ENCODE measurements around the gene LRIT3.
"Not testable (repeated sequence)": the region's sequence is repeated elsewhere in the genome, so short reads cannot be mapped to it uniquely, and the experiment has no call there.

Gene LRIT3

DNA sequence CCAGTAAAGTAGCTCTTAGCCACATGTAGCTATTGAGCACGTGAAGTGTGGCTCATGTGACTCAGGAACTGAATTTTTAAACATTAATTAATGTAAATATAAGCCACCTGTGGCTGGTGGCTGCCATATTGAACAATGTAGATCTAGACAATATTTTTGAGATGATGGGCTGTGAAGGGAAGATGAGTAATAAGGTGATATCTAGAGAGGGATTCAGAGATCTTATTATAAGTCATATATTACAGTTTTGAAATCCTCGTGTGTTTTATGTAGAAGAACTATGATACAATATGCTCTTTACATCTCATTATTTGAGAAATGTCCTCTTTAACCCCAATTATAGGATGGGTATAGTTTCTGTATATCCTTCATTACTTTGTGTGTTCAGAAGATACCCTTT is 26.7 kb upstream of the LRIT3 start:
- peaks cover 49% of the 10 kb centered on the region for H3K4me1 Mint-ChIP-seq
- no peaks in the 10 kb centered on the region for H3K9me3 Mint-ChIP-seq
- no peaks in the 10 kb centered on the region for H3K27me3 Mint-ChIP-seq
- H3K36me3 Mint-ChIP-seq: peaks cover 38% of the 10 kb centered on the region
- peak overlapping the region; percentile 73 for H3K27ac Mint-ChIP-seq
- peak overlapping the region; percentile 45 for H3K4me3 Mint-ChIP-seq

DNA sequence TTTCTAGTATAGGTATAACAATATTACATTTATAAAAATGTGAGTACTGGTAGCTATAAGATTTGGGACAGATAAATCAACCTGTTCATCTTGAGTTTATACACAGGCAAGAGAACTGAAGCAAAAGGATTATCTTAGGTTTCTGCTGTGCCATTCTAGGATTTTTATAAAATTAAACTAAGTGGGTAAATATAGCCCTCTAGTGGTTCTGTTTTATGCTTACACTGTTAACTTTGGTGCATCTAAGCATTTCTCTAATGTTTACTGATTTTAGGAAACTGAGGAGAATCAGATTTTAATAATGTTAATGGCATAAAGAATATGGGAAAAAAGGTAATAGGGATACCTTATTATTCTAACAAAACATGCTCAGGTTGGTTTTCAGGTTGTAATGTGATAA is 21.2 kb upstream of the LRIT3 start:
- Mint-ChIP-seq H3K27ac (no peak overlapping the region), H3K4me1 (peaks cover 4% of the 10 kb centered on the region), H3K9me3 (no peaks in the 10 kb centered on the region), H3K36me3 (peaks cover 9% of the 10 kb centered on the region), H3K27me3 (no peaks in the 10 kb centered on the region), H3K4me3 (no peak overlapping the region)

DNA sequence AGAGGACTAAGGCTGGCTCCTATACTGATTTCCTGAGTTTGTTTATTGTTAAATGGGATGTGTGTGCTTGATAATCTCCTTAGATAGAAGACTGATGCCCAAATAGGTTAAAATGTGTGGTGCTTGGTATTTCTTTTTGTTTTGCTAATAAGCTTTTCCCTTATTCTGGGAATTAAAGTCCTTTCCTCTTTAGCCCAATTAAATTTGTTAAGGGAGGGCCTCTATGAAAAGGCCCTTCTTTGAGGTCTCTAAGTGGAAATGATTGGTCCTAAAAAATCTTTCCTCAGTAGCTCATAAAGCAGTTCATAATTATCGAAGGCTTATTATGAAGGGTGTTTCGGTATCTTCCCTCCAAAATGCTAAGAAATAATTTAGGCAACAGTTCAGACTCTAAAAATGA is 20.2 kb upstream of the LRIT3 start, which contains the start of gene RRH:
TSS of gene RRH (plus strand) at position 301 of the 400 bp plus-strand sequence. CDS start at position 357, 56 bp downstream.
- no peak within 1 kb of the TSS for H3K27ac Mint-ChIP-seq
- no peaks in the 10 kb centered on the region for H3K9me3 Mint-ChIP-seq
- peaks cover 6% of the 10 kb centered on the region for H3K36me3 Mint-ChIP-seq
- no peak within 1 kb of the TSS for H3K4me3 Mint-ChIP-seq
- H3K4me1 Mint-ChIP-seq: no peaks in the 10 kb centered on the region
- H3K27me3 Mint-ChIP-seq: no peaks in the 10 kb centered on the region

DNA sequence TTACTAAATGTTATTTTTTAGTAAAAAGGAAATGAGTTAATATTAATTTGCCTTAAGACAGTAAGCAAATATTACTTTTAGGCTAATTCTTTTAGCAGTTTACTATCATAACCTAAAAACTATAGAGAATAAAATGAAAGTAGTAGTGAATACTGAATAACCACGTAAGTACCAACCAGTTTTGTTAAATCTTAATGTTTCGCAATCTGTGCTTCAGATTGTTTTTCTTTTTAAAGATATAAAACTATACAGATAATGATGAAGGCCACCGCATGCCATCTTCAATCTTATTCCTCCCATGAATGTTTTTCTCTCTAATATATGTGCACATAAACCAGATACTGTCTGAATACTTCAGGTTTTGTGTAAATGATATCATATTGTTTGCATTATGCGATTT is 14.2 kb upstream of the LRIT3 start:
- no peaks in the 10 kb centered on the region for H3K27me3 Mint-ChIP-seq
- no peak overlapping the region for H3K4me3 Mint-ChIP-seq
- no peaks in the 10 kb centered on the region for H3K4me1 Mint-ChIP-seq
- H3K9me3 Mint-ChIP-seq: no peaks in the 10 kb centered on the region
- H3K36me3 Mint-ChIP-seq: peaks cover 12% of the 10 kb centered on the region
- H3K27ac Mint-ChIP-seq: no peak overlapping the region

GRCh38 chr4:109836985-109837384 is 10.9 kb upstream of the LRIT3 start:
- H3K4me3 Mint-ChIP-seq: no peak overlapping the region
- H3K27ac Mint-ChIP-seq: no peak overlapping the region
- H3K27me3 Mint-ChIP-seq: no peaks in the 10 kb centered on the region
- H3K9me3 Mint-ChIP-seq: no peaks in the 10 kb centered on the region
- H3K4me1 Mint-ChIP-seq: no peaks in the 10 kb centered on the region
- peaks cover 19% of the 10 kb centered on the region for H3K36me3 Mint-ChIP-seq

DNA sequence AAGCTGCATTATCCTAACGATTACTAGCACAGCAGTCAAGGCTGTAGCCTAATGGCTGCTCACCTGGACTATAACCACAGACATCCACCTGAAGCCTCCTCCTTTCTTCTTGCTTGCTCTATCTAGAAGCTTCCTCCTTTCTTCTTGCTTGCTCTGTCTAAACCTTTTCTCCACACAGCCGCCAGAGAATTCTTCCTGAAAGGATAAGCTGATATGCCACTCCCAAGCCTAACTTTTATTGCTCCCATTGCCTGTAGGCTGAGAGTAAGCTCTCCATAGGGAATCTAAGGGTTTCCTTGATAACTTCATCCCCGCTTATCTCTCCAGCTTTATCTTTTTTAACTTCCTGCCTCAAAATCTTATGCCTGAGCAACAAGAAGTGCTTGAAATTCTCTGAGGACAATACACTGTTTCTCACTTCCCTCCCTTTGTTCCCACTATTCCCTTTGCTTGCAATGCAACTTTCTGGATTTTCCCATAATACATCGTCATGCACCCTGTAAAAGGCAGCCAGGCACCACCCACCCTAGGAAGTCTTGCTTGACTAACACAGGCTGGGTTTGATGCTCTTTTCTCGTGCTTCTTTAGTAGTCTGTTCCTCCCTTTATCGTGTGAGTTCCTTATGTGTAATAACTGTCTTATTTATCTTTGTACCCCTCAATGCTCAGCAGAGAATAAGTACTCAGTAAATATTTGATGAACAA is 1.4 kb upstream of the LRIT3 start:
- no peaks in the 10 kb centered on the region for H3K27me3 Mint-ChIP-seq
- H3K9me3 Mint-ChIP-seq: no peaks in the 10 kb centered on the region
- no peaks in the 10 kb centered on the region for H3K4me1 Mint-ChIP-seq
- H3K4me3 Mint-ChIP-seq: no peak overlapping the region
- no peak overlapping the region for H3K27ac Mint-ChIP-seq
- H3K36me3 Mint-ChIP-seq: peaks cover 2% of the 10 kb centered on the region

GRCh38 chr4:109848501-109848900 is 594 bp downstream of the LRIT3 start:
- H3K4me3 Mint-ChIP-seq: no peak overlapping the region
- peaks cover 7% of the 10 kb centered on the region for H3K4me1 Mint-ChIP-seq
- H3K9me3 Mint-ChIP-seq: no peaks in the 10 kb centered on the region
- H3K36me3 Mint-ChIP-seq: peaks cover 6% of the 10 kb centered on the region
- H3K27ac Mint-ChIP-seq: no peak overlapping the region
- H3K27me3 Mint-ChIP-seq: no peaks in the 10 kb centered on the region

DNA sequence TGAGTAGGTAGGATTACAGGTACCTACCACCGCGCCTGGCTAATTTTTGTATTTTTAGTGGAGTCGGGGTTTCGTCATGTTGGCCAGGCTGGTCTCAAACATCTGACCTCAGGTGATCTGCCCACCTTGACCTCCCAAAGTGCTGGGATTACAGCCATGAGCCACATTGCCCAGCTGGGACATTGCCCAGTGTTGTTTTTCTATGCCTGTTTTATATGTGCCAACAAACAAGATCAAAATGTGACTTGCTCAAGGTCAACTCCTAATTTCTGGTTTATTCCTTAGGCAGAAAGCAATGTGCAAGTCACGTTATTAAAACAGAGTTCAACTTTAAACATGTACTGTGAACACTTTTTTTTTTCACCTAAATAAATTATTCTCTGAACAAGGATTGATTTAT is 2.7 kb downstream of the LRIT3 start:
- Mint-ChIP-seq H3K27me3 (no peaks in the 10 kb centered on the region), H3K9me3 (no peaks in the 10 kb centered on the region), H3K4me3 (no peak overlapping the region), H3K36me3 (peaks cover 11% of the 10 kb centered on the region), H3K4me1 (peaks cover 7% of the 10 kb centered on the region), H3K27ac (no peak overlapping the region)

- H3K9me3 Mint-ChIP-seq, H3K27me3 Mint-ChIP-seq, H3K4me1 Mint-ChIP-seq, H3K27ac Mint-ChIP-seq, H3K4me3 Mint-ChIP-seq: not testable (repeated sequence)
- H3K36me3 Mint-ChIP-seq: peaks cover 23% of the 10 kb centered on the region
Observed at GRCh38 chr4:109859426-109860300, 11.8 kb downstream of the LRIT3 start.

DNA sequence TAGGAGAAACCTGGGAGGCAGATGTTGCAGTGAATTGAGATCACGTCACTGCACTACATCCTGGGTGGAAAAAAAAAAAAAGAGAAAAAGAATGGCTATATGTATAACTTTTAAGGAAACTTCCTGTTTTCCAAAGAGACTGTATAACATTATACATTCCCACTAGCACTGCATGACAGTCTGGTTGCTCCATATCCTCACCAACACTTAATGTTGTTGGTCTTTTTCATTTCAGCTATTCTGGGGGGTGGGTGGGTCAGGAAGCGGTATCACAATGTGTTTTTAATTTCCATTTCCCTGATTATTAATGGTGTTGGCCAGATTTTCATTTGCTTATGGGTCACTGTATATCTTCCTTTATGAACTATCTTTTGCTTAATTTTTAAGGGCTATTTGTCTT is 13.4 kb downstream of the LRIT3 start:
- H3K4me3 Mint-ChIP-seq: no peak overlapping the region
- H3K9me3 Mint-ChIP-seq: no peaks in the 10 kb centered on the region
- no peaks in the 10 kb centered on the region for H3K4me1 Mint-ChIP-seq
- no peak overlapping the region for H3K27ac Mint-ChIP-seq
- peaks cover 15% of the 10 kb centered on the region for H3K36me3 Mint-ChIP-seq
- no peaks in the 10 kb centered on the region for H3K27me3 Mint-ChIP-seq

DNA sequence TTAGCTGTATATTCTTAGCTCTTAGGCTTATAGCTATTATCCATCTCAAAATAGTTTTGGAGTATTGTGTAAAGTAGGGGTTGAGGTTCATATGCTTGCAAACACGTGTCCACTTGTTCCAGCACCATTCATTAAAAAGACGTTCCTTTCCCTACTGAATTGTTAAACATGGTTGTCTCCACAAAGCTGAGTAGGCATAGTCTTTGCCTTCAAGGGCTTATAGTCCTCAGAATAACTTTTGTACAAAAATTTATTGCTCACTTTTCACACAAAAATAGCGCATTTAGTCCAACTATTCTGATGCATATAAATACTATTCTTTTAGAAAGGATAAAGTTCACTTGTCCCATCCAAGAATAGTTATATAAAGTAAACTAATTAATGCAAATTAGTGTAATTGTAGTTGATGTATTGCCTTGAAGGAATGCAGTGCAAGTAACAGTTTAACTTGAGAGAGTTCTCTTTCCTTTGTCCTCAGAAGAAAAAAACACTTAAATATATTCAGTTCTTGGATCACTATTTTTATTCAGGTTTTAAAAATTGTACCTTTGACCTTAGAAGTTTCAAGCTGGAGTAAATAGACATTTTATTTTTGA is 14.1 kb downstream of the LRIT3 start:
- Mint-ChIP-seq H3K36me3 (peaks cover 15% of the 10 kb centered on the region), H3K27ac (no peak overlapping the region), H3K4me3 (no peak overlapping the region), H3K9me3 (no peaks in the 10 kb centered on the region), H3K27me3 (no peaks in the 10 kb centered on the region), H3K4me1 (no peaks in the 10 kb centered on the region)

DNA sequence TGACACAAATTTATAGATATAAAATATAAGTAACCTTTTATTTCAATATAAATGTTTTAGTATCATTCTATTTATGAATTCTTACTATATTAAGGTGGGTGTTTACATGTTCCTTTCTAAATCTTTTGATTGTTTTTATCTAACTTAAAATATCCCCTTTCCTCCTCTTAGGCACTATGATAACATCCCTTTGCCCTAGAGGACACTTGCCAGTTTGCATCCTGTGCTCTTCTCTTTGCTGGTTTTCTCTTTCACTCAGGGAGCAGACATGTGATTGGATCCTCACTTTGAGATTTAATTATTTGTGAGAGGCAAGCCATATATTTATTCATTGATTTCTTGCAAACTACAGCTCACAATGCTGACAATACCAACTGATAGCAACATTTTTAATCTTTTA is 16.2 kb downstream of the LRIT3 start:
- Mint-ChIP-seq H3K36me3 (peaks cover 9% of the 10 kb centered on the region), H3K9me3 (no peaks in the 10 kb centered on the region), H3K4me1 (no peaks in the 10 kb centered on the region), H3K27ac (no peak overlapping the region), H3K4me3 (no peak overlapping the region), H3K27me3 (no peaks in the 10 kb centered on the region)

DNA sequence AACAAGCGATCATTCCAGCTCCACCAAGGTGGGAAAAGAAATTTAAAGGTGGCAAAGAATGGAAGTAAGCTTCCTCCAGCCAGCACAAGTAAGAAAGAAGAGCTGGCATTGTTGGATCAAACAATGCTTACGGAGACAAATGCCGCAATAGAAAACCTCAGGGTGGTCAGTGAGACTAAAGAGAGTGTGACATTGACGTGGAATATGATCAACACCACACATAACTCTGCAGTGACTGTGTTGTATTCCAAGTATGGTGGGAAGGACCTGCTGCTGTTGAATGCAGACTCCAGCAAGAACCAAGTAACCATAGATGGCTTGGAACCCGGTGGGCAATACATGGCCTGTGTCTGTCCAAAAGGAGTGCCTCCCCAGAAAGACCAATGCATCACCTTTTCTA is 22.2 kb downstream of the LRIT3 start:
- H3K27me3 Mint-ChIP-seq: no peaks in the 10 kb centered on the region

DNA sequence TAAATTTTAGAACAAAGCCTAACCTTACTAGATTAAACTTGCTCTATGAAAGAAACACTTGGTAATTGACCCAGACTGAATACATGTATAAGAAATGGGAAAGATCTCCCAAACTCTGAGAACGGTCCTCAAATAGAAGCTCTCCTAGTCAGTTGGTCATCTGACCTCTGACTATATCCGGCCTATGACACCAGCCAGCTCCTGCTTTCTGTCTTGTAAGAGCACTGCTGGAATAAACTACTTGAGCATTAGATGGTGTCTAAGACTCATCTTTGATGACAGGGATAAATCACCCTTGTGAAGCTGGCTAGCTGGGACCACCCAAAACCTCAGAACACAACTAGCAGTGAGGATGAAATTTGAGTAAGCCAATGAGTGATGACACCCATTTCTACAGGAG is 24.2 kb downstream of the LRIT3 start:
- H3K36me3 Mint-ChIP-seq: peaks cover 2% of the 10 kb centered on the region
- H3K4me3 Mint-ChIP-seq: no peak overlapping the region
- no peak overlapping the region for H3K27ac Mint-ChIP-seq
- no peaks in the 10 kb centered on the region for H3K27me3 Mint-ChIP-seq
- H3K9me3 Mint-ChIP-seq: no peaks in the 10 kb centered on the region
- H3K4me1 Mint-ChIP-seq: no peaks in the 10 kb centered on the region

More for the DNA sequence above, 22.2 kb downstream of the LRIT3 start:
- H3K4me1 Mint-ChIP-seq: no peaks in the 10 kb centered on the region
- H3K4me3 Mint-ChIP-seq: no peak overlapping the region
- no peaks in the 10 kb centered on the region for H3K9me3 Mint-ChIP-seq
- peaks cover 2% of the 10 kb centered on the region for H3K36me3 Mint-ChIP-seq
- peak overlapping the region; percentile 60 for H3K27ac Mint-ChIP-seq

DNA sequence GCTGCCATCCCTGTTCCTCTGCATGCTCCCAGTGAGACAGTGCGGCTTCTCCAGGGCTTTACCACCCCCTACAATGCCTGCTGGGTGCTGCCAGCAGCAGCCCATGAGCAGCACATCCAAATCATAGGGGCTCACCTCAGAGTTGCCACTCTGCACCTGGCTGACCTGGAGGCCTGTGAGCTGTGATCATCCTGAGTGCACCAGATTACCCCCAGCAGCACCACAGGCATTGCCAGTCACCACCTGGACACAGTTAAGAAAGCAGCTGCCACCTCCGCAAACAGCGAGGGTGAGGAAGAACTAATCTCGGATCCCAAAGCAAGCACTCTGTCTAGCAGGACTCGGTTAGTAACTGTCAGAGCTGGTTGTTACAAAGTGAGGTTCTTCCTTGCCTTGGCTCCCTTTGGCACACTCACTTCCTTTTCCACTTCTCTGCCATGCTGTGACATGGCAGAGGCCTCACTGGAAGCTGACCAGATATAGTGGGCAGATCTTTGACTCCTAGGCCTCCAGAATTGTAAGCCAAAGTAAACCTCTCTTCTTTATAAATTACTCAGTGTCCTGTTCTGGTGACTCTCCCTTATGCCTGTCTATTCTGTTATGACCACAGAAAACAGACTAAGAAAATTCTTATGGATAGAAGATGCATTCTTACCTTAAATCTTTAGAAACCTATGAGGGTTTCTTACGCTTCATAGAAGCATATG is 25.2 kb downstream of the LRIT3 start:
- no peaks in the 10 kb centered on the region for H3K4me1 Mint-ChIP-seq
- peaks cover 2% of the 10 kb centered on the region for H3K36me3 Mint-ChIP-seq
- H3K27me3 Mint-ChIP-seq: peaks cover 1% of the 10 kb centered on the region
- no peaks in the 10 kb centered on the region for H3K9me3 Mint-ChIP-seq
- no peak overlapping the region for H3K4me3 Mint-ChIP-seq
- H3K27ac Mint-ChIP-seq: peak overlapping the region; percentile 41

Data from activated naive CD4-positive, alpha-beta T cell treated with anti-CD3 and anti-CD28 coated beads, Interleukin-2, amount 50 U/mL, for 24 hours (primary cell).